ENCODE measurements around the gene DLEC1.

DLEC1 gene

DNA sequence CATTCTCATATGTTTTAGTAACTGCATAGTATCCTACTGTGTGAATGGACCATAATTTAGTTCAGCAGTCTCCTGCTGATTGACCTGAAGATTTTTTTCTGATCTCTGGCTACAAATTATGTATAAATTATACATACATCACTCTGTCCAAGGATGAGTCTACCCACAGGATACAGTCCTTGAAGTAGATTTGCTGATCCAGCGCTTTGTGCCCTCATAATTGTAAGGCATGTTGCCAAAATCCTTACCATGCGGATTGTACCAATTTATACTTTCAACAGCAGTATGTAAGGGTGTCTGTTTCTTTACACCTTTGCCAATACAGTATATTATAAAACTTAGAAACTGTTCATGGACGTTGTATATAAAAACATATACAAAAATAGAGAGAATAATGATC, 51.4 kb downstream of the DLEC1 start:
- H3K27ac ChIP-seq (ENCODE audit: low read depth in 2 of 2, low read length in 2 of 2) = no peak overlapping the region
- H3K9ac ChIP-seq (ENCODE audit: low read depth in 1 of 2, low read length in 2 of 2) = no peak overlapping the region
- no peaks in the 10 kb centered on the region for H3K4me1 ChIP-seq (ENCODE audit: control insufficient read depth in 2 of 2, insufficient read depth in 2 of 2, low read length in 2 of 2)
- H3K36me3 ChIP-seq (ENCODE audit: control insufficient read depth in 2 of 2, insufficient read depth in 2 of 2, low read length in 2 of 2) = no peaks in the 10 kb centered on the region
- H3K4me3 ChIP-seq (ENCODE audit: low read length in 2 of 2) = no peak overlapping the region
- H3K27me3 ChIP-seq (ENCODE audit: control insufficient read depth in 2 of 2, insufficient read depth in 2 of 2, low read length in 2 of 2) = no peaks in the 10 kb centered on the region
- no peaks in the 10 kb centered on the region for H3K9me3 ChIP-seq (ENCODE audit: control insufficient read depth in 2 of 2, low read length in 2 of 2)

GRCh38 chr3:38094999-38095398, 56.0 kb downstream of the DLEC1 start:
- Histone ChIP-seq H3K9ac (ENCODE audit: low read depth in 1 of 2, low read length in 2 of 2) (no peak overlapping the region), H3K27me3 (ENCODE audit: control insufficient read depth in 2 of 2, insufficient read depth in 2 of 2, low read length in 2 of 2) (no peaks in the 10 kb centered on the region), H3K9me3 (ENCODE audit: control insufficient read depth in 2 of 2, low read length in 2 of 2) (no peaks in the 10 kb centered on the region), H3K27ac (ENCODE audit: low read depth in 2 of 2, low read length in 2 of 2) (no peak overlapping the region), H3K4me1 (ENCODE audit: control insufficient read depth in 2 of 2, insufficient read depth in 2 of 2, low read length in 2 of 2) (no peaks in the 10 kb centered on the region), H3K36me3 (ENCODE audit: control insufficient read depth in 2 of 2, insufficient read depth in 2 of 2, low read length in 2 of 2) (no peaks in the 10 kb centered on the region), H3K4me3 (ENCODE audit: low read length in 2 of 2) (no peak overlapping the region)

DNA sequence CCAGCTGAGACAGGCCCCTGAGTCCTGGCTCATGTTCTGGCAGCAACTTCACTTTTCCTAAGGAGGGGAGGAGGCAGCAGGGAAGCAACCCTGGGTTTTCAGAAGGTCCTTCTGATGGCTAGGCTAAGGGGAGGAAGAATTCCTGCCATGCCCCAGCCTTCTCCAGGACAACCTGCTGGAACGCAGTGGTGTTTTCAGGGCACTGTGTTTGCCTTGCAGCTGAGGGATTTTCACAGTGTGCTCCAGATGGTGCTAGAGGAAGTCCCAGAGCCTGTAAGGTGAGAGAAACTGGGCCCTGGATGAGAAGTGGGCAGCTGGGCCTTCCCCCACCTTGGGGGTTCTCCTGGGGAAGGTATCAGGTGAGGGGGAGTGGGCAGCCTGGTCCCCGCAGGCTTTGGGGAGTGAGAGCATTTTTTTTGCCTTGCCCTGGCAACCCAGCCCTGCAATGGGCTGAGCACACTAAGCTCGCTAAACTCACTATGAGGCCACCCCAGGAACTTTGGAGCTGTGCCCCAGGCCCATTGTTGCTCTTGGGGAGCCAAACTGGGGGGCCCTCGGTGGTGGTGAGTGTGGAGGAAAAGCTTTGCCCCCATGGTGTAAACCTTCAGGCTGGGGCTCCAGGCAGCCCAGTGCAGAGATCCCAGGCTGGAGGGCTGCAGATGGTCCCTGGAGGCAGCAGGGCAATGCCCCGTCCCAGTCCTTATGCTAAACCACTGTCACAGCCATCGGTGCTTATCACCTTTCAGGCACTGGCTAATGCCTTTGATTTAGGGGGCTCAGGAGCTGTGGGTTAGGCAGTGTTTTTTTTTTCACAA, 56.9 kb downstream of the DLEC1 start:
- H3K36me3 ChIP-seq (ENCODE audit: control insufficient read depth in 2 of 2, insufficient read depth in 2 of 2, low read length in 2 of 2) = no peaks in the 10 kb centered on the region
- H3K4me3 ChIP-seq (ENCODE audit: low read length in 2 of 2) = no peak overlapping the region
- no peak overlapping the region for H3K27ac ChIP-seq (ENCODE audit: low read depth in 2 of 2, low read length in 2 of 2)
- H3K9me3 ChIP-seq (ENCODE audit: control insufficient read depth in 2 of 2, low read length in 2 of 2) = no peaks in the 10 kb centered on the region
- H3K9ac ChIP-seq (ENCODE audit: low read depth in 1 of 2, low read length in 2 of 2) = no peak overlapping the region
- H3K27me3 ChIP-seq (ENCODE audit: control insufficient read depth in 2 of 2, insufficient read depth in 2 of 2, low read length in 2 of 2) = no peaks in the 10 kb centered on the region
- H3K4me1 ChIP-seq (ENCODE audit: control insufficient read depth in 2 of 2, insufficient read depth in 2 of 2, low read length in 2 of 2) = no peaks in the 10 kb centered on the region

DNA sequence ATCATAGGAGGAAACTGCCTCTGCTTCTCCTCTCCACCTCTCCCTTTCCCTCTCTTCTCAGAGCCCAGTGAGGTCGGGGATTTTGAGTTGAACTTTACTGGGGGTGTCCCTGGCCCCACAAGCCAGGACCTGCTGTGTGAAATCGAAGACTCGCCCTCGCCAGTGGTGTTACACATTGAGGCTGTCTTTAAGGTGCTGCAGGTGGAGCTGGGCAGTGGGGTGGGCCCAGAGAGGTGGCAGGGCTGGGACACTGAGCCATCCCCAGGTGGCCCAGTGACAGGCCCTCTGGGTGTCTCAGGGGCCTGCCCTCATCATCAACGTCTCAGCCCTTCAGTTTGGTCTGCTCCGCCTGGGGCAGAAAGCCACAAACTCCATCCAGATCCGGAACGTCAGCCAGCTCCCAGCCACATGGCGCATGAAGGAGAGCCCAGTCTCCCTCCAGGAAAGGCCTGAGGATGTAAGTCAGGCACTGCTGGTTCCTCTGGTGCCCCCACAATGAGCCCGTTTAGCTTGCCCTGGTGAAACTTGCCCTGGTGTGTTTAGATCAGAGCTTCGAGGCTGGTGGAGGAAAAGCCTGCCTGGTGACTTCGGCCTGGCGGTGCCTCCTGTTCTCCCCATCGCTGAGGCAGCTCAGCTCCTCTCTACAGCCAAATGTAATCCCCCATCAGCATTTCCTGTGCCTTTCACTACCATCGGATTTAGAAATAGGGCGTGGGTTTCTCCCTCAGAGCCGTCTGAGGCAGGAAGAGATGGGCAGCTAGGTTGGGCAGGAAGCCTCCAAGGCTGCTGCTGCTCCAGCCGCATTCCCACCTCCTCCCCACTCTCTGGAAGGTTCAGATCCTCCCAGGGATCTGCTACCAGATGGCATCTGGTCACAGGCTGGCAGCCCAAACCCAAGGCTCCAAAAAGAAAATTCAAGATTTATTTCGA, 58.7 kb downstream of the DLEC1 start:
- Histone ChIP-seq H3K9me3 (ENCODE audit: control insufficient read depth in 2 of 2, low read length in 2 of 2) (no peaks in the 10 kb centered on the region), H3K4me1 (ENCODE audit: control insufficient read depth in 2 of 2, insufficient read depth in 2 of 2, low read length in 2 of 2) (no peaks in the 10 kb centered on the region), H3K27ac (ENCODE audit: low read depth in 2 of 2, low read length in 2 of 2) (no peak overlapping the region), H3K27me3 (ENCODE audit: control insufficient read depth in 2 of 2, insufficient read depth in 2 of 2, low read length in 2 of 2) (no peaks in the 10 kb centered on the region), H3K9ac (ENCODE audit: low read depth in 1 of 2, low read length in 2 of 2) (no peak overlapping the region), H3K36me3 (ENCODE audit: control insufficient read depth in 2 of 2, insufficient read depth in 2 of 2, low read length in 2 of 2) (no peaks in the 10 kb centered on the region), H3K4me3 (ENCODE audit: low read length in 2 of 2) (no peak overlapping the region)

- H3K27ac ChIP-seq (ENCODE audit: low read depth in 2 of 2, low read length in 2 of 2) = no peak overlapping the region
- no peaks in the 10 kb centered on the region for H3K4me1 ChIP-seq (ENCODE audit: control insufficient read depth in 2 of 2, insufficient read depth in 2 of 2, low read length in 2 of 2)
- no peak overlapping the region for H3K4me3 ChIP-seq (ENCODE audit: low read length in 2 of 2)
- no peaks in the 10 kb centered on the region for H3K36me3 ChIP-seq (ENCODE audit: control insufficient read depth in 2 of 2, insufficient read depth in 2 of 2, low read length in 2 of 2)
- H3K9me3 ChIP-seq (ENCODE audit: control insufficient read depth in 2 of 2, low read length in 2 of 2) = no peaks in the 10 kb centered on the region
- no peaks in the 10 kb centered on the region for H3K27me3 ChIP-seq (ENCODE audit: control insufficient read depth in 2 of 2, insufficient read depth in 2 of 2, low read length in 2 of 2)
- no peak overlapping the region for H3K9ac ChIP-seq (ENCODE audit: low read depth in 1 of 2, low read length in 2 of 2)
Measured at GRCh38 chr3:38098376-38098723, 59.3 kb downstream of the DLEC1 start.

- Histone ChIP-seq H3K27me3 (ENCODE audit: control insufficient read depth in 2 of 2, insufficient read depth in 2 of 2, low read length in 2 of 2) (no peaks in the 10 kb centered on the region), H3K9me3 (ENCODE audit: control insufficient read depth in 2 of 2, low read length in 2 of 2) (no peaks in the 10 kb centered on the region), H3K4me1 (ENCODE audit: control insufficient read depth in 2 of 2, insufficient read depth in 2 of 2, low read length in 2 of 2) (no peaks in the 10 kb centered on the region), H3K27ac (ENCODE audit: low read depth in 2 of 2, low read length in 2 of 2) (no peak overlapping the region), H3K36me3 (ENCODE audit: control insufficient read depth in 2 of 2, insufficient read depth in 2 of 2, low read length in 2 of 2) (no peaks in the 10 kb centered on the region), H3K9ac (ENCODE audit: low read depth in 1 of 2, low read length in 2 of 2) (no peak overlapping the region), H3K4me3 (ENCODE audit: low read length in 2 of 2) (no peak overlapping the region)
Measured at GRCh38 chr3:38099518-38099917, 60.5 kb downstream of the DLEC1 start.

DNA sequence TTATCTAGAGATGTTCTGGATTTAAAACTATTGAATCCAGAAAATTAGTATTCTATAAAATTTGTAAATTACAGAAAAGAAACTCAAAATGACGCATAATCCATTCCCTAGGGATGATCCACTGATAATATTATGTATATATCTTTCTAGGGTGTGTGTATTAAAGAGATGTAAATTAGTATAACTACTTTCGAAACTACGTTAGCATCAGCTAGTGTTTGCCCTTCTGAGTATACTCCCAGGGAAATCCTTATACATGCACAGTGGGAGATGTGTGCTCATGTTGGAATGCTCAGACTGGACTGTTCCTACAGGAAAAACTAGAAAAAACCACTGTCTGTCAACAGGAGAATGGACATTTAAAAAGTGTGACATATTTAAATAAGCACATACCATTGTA, 61.5 kb downstream of the DLEC1 start:
- Histone ChIP-seq H3K27me3 (ENCODE audit: control insufficient read depth in 2 of 2, insufficient read depth in 2 of 2, low read length in 2 of 2) (no peaks in the 10 kb centered on the region), H3K9ac (ENCODE audit: low read depth in 1 of 2, low read length in 2 of 2) (no peak overlapping the region), H3K4me3 (ENCODE audit: low read length in 2 of 2) (no peak overlapping the region), H3K27ac (ENCODE audit: low read depth in 2 of 2, low read length in 2 of 2) (no peak overlapping the region), H3K36me3 (ENCODE audit: control insufficient read depth in 2 of 2, insufficient read depth in 2 of 2, low read length in 2 of 2) (no peaks in the 10 kb centered on the region), H3K9me3 (ENCODE audit: control insufficient read depth in 2 of 2, low read length in 2 of 2) (no peaks in the 10 kb centered on the region), H3K4me1 (ENCODE audit: control insufficient read depth in 2 of 2, insufficient read depth in 2 of 2, low read length in 2 of 2) (no peaks in the 10 kb centered on the region)

DNA sequence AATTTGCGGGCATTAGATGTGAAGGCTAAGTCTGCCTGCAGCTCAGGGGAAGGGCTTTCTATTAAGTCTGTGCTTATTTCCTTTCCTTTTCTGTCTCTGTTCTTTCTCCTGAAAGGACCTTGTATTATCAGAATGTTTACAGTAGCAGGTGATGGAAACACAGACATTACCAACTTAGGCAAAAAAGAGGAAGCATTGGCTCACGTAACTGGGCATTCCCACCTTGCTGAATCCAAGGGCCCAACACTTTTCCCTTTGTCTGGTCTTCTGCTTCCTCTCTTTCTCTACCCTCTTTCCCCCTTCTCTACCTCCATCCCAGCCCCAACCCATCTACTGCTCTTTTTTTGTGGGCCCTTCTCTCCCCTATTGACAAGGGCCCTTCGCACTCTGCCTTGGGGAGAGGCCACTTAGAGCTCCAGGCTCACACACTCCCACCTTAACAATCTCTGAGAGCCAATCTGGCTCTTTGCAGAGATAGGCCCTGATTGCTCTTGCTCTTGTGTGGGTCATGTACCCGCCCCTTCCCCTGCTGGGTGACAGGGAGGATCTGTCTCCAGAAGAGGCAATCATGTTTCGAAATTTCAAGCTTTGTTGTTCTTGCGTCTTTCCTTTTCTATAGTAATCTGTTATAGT, 62.9 kb downstream of the DLEC1 start:
- no peaks in the 10 kb centered on the region for H3K9me3 ChIP-seq (ENCODE audit: control insufficient read depth in 2 of 2, low read length in 2 of 2)
- H3K4me3 ChIP-seq (ENCODE audit: low read length in 2 of 2) = no peak overlapping the region
- H3K4me1 ChIP-seq (ENCODE audit: control insufficient read depth in 2 of 2, insufficient read depth in 2 of 2, low read length in 2 of 2) = no peaks in the 10 kb centered on the region
- no peak overlapping the region for H3K27ac ChIP-seq (ENCODE audit: low read depth in 2 of 2, low read length in 2 of 2)
- no peak overlapping the region for H3K9ac ChIP-seq (ENCODE audit: low read depth in 1 of 2, low read length in 2 of 2)
- no peaks in the 10 kb centered on the region for H3K27me3 ChIP-seq (ENCODE audit: control insufficient read depth in 2 of 2, insufficient read depth in 2 of 2, low read length in 2 of 2)
- H3K36me3 ChIP-seq (ENCODE audit: control insufficient read depth in 2 of 2, insufficient read depth in 2 of 2, low read length in 2 of 2) = no peaks in the 10 kb centered on the region

DNA sequence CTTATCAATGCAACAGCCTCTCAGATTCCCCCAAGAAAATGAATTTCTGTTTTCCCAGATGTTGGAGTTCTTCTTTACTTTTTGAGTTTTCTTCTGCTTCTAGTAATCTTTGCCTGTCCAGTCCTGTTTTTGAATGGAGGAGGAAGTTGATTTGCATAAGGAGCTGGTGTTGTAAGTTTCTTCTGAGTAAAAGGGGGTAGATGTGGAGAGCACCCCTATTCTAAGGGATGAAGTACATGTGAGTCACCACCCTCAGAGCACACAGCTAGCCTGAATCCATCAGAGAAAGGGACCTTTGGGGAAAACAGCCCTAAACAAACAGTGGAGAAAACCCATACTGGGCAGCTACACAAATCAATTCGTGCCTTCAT, 63.4 kb downstream of the DLEC1 start:
- Histone ChIP-seq H3K27me3 (ENCODE audit: control insufficient read depth in 2 of 2, insufficient read depth in 2 of 2, low read length in 2 of 2) (no peaks in the 10 kb centered on the region), H3K27ac (ENCODE audit: low read depth in 2 of 2, low read length in 2 of 2) (no peak overlapping the region), H3K9me3 (ENCODE audit: control insufficient read depth in 2 of 2, low read length in 2 of 2) (no peaks in the 10 kb centered on the region), H3K9ac (ENCODE audit: low read depth in 1 of 2, low read length in 2 of 2) (no peak overlapping the region), H3K4me1 (ENCODE audit: control insufficient read depth in 2 of 2, insufficient read depth in 2 of 2, low read length in 2 of 2) (no peaks in the 10 kb centered on the region), H3K4me3 (ENCODE audit: low read length in 2 of 2) (no peak overlapping the region), H3K36me3 (ENCODE audit: control insufficient read depth in 2 of 2, insufficient read depth in 2 of 2, low read length in 2 of 2) (no peaks in the 10 kb centered on the region)

GRCh38 chr3:38105525-38105924, 66.5 kb downstream of the DLEC1 start:
- H3K4me1 ChIP-seq (ENCODE audit: control insufficient read depth in 2 of 2, insufficient read depth in 2 of 2, low read length in 2 of 2) = no peaks in the 10 kb centered on the region
- H3K27ac ChIP-seq (ENCODE audit: low read depth in 2 of 2, low read length in 2 of 2) = no peak overlapping the region
- no peak overlapping the region for H3K4me3 ChIP-seq (ENCODE audit: low read length in 2 of 2)
- no peaks in the 10 kb centered on the region for H3K36me3 ChIP-seq (ENCODE audit: control insufficient read depth in 2 of 2, insufficient read depth in 2 of 2, low read length in 2 of 2)
- no peak overlapping the region for H3K9ac ChIP-seq (ENCODE audit: low read depth in 1 of 2, low read length in 2 of 2)
- no peaks in the 10 kb centered on the region for H3K9me3 ChIP-seq (ENCODE audit: control insufficient read depth in 2 of 2, low read length in 2 of 2)
- H3K27me3 ChIP-seq (ENCODE audit: control insufficient read depth in 2 of 2, insufficient read depth in 2 of 2, low read length in 2 of 2) = no peaks in the 10 kb centered on the region
